WTC11 (cell line): ENCODE measurements around the gene TSEN2. TPM values are rescaled to one million over a fixed set of nuclear protein-coding genes. Genes with fewer than 3 reads are reported as not detected.

ENCODE experiments used
- ATAC-seq: fragments of 200-7000 bp; cut with Tn5 transposase; 2 replicates; pipeline ENCODE4 v1.10.0; 2021; ENCODE audit warnings: mild to moderate bottlenecking, moderate library complexity
- CTCF ChIA-PET: fragments of 300-600 bp; sonication (Branson Sonifier 250); formaldehyde crosslinking; loops from one replicate; lab custom pipeline; 2021; ENCODE audit warnings: antibody characterized with exemption; lab: Charles Lee
- POLR2A ChIA-PET: fragments of 350-600 bp; sonication (Branson Sonifier 250); formaldehyde crosslinking; loops from one replicate; lab custom pipeline; 2021; ENCODE audit warnings: antibody characterized with exemption; lab: Charles Lee
- DNase-seq: peaks from one replicate; pipeline ENCODE4 v3.0.0; 2021; ENCODE audit warnings: low spot score
- H3K27ac Mint-ChIP-seq: 2 replicates; pipeline ENCODE4 v1.8.0; 2021; ENCODE audit warnings: mixed read lengths
- H3K27me3 Mint-ChIP-seq: 2 replicates; pipeline ENCODE4 v1.8.0; 2021; ENCODE audit warnings: low read depth, mild to moderate bottlenecking, moderate library complexity, mixed read lengths
- H3K36me3 Mint-ChIP-seq: 2 replicates; pipeline ENCODE4 v1.8.0; 2021; ENCODE audit warnings: mixed read lengths
- H3K4me1 Mint-ChIP-seq: 2 replicates; pipeline ENCODE4 v1.8.0; 2022; ENCODE audit warnings: mixed read lengths
- H3K4me3 Mint-ChIP-seq: 2 replicates; pipeline ENCODE4 v1.8.0; 2021; ENCODE audit warnings: mild to moderate bottlenecking, moderate library complexity, mixed read lengths
- H3K9me3 Mint-ChIP-seq: 2 replicates; pipeline ENCODE4 v1.8.0; 2021; ENCODE audit warnings: mixed read lengths
- FOXP1 ChIP-seq: sonication (generic); formaldehyde crosslinking; IDR thresholded peaks from 2 replicates; pipeline ENCODE4 v1.8.0; 2022; ENCODE audit warnings: missing genetic modification reagents, mild to moderate bottlenecking, moderate library complexity, borderline replicate concordance
- GTF2I ChIP-seq: fragments of 250-450 bp; sonication (Bioruptor Pico); conservative IDR thresholded peaks from 2 replicates; pipeline ENCODE4 v1.4.0; 2021; ENCODE audit warnings: mild to moderate bottlenecking
- HMGA2 ChIP-seq: fragments of 250-450 bp; sonication (Bioruptor Pico); IDR thresholded peaks from 2 replicates; pipeline ENCODE4 v1.4.0; 2021; ENCODE audit warnings: mild to moderate bottlenecking, moderate library complexity
- JUN ChIP-seq: sonication (generic); formaldehyde crosslinking; IDR thresholded peaks from 2 replicates; pipeline ENCODE4 v1.8.0; 2023; ENCODE audit warnings: mild to moderate bottlenecking, missing genetic modification reagents
- NFE2L1 ChIP-seq: sonication (generic); formaldehyde crosslinking; IDR thresholded peaks from 2 replicates; pipeline ENCODE4 v1.8.1; 2023; ENCODE audit warnings: missing genetic modification reagents
- NR2C2 ChIP-seq: sonication (generic); formaldehyde crosslinking; IDR thresholded peaks from 2 replicates; pipeline ENCODE4 v1.8.0; 2022; ENCODE audit warnings: mild to moderate bottlenecking, missing genetic modification reagents
- ZNF232 ChIP-seq: sonication (generic); formaldehyde crosslinking; IDR thresholded peaks from 2 replicates; pipeline ENCODE4 v1.8.0; 2022; ENCODE audit warnings: mild to moderate bottlenecking, missing genetic modification reagents
- total RNA-seq: library from RNA; stranded (reverse); gene quantifications from 3 replicates; pipeline ENCODE4 v1.2.3, GENCODE V29; 2021
- TF ChIP-seq, protein P1 (sequence below): sonication (generic); formaldehyde crosslinking; IDR thresholded peaks from 2 replicates; pipeline ENCODE4 v1.8.1; 2022; ENCODE audit warnings: low read depth, missing genetic modification reagents, borderline replicate concordance
- TF ChIP-seq, protein P2 (sequence below): sonication (generic); formaldehyde crosslinking; IDR thresholded peaks from 2 replicates; pipeline ENCODE4 v1.8.1; 2022; ENCODE audit warnings: missing genetic modification reagents, borderline replicate concordance
- TF ChIP-seq, protein P3 (sequence below): sonication (generic); formaldehyde crosslinking; IDR thresholded peaks from 2 replicates; pipeline ENCODE4 v1.8.1; 2022; ENCODE audit warnings: low read depth, mild to moderate bottlenecking, moderate library complexity, missing genetic modification reagents, borderline replicate concordance
- TF ChIP-seq, protein P4 (sequence below): sonication (generic); formaldehyde crosslinking; conservative IDR thresholded peaks from 2 replicates; pipeline ENCODE4 v1.8.1; 2022; ENCODE audit warnings: mild to moderate bottlenecking, missing genetic modification reagents
- TF ChIP-seq, protein P5 (sequence below): sonication (generic); formaldehyde crosslinking; IDR thresholded peaks from 2 replicates; pipeline ENCODE4 v1.8.1; 2023; ENCODE audit warnings: mild to moderate bottlenecking, missing genetic modification reagents
- TF ChIP-seq, protein P6 (sequence below): sonication (generic); formaldehyde crosslinking; IDR thresholded peaks from 2 replicates; pipeline ENCODE4 v1.8.1; 2023; ENCODE audit warnings: mild to moderate bottlenecking, missing genetic modification reagents, moderate library complexity
- TF ChIP-seq, protein P7 (sequence below): sonication (generic); formaldehyde crosslinking; IDR thresholded peaks from 2 replicates; pipeline ENCODE4 v1.8.1; 2023; ENCODE audit warnings: mild to moderate bottlenecking, missing genetic modification reagents, moderate library complexity

Gene TSEN2
- total RNA-seq, 1 experiment from 2014 or later = 21.1 TPM

DNA sequence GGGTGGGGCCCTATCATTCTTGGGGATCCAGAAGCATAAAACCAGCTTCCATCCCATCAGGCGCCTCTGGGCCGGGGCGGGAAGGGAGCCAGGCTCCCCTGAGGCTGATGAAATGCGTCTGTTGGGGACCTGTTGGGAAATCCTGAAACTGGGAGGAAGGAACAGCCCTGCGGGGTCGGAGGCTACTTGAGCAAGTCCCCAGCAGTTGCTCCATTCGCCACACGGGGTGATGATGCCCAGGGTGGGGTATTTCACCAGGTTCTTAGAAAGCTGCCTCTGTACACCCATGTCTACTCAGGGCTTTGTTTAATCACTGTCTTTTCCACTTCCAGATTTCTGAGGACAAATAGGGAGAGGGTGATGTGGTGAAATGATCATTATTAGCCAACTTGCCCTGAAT lies 25.4 kb upstream of the TSEN2 start (continued):
- TF ChIP-seq, protein P1, sequence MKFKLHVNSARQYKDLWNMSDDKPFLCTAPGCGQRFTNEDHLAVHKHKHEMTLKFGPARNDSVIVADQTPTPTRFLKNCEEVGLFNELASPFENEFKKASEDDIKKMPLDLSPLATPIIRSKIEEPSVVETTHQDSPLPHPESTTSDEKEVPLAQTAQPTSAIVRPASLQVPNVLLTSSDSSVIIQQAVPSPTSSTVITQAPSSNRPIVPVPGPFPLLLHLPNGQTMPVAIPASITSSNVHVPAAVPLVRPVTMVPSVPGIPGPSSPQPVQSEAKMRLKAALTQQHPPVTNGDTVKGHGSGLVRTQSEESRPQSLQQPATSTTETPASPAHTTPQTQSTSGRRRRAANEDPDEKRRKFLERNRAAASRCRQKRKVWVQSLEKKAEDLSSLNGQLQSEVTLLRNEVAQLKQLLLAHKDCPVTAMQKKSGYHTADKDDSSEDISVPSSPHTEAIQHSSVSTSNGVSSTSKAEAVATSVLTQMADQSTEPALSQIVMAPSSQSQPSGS (CRISPR knock-in tag) = no peak
- TF ChIP-seq JUN (CRISPR knock-in tag) (no peak), NR2C2 (CRISPR knock-in tag) (no peak)

DNA sequence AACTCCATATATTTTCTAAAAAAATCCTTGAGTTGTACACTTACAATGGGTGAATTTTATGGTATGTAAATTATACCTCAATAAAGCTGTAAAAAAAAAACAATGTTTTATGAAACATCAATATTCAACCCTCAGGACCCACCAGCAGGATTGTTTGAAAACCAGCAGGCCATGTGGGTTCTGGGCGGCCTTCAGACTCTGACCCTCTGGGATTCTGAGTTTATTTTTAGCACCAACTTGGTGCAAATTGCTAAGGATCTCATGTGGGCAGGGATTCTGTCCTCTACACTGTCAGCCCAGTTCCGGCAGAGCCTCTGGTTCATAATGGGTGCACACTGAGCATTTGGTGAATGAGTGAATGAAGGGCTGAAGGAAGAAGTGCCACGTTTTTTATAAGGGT lies 24.2 kb upstream of the TSEN2 start:
- no peak for ATAC-seq
- Mint-ChIP-seq H3K27me3 (no peaks in the 10 kb centered on the region), H3K9me3 (no peaks in the 10 kb centered on the region), H3K27ac (no peak overlapping the region), H3K4me1 (no peaks in the 10 kb centered on the region)
- POLR2A ChIA-PET = no interaction called here
- TF ChIP-seq, protein P2, sequence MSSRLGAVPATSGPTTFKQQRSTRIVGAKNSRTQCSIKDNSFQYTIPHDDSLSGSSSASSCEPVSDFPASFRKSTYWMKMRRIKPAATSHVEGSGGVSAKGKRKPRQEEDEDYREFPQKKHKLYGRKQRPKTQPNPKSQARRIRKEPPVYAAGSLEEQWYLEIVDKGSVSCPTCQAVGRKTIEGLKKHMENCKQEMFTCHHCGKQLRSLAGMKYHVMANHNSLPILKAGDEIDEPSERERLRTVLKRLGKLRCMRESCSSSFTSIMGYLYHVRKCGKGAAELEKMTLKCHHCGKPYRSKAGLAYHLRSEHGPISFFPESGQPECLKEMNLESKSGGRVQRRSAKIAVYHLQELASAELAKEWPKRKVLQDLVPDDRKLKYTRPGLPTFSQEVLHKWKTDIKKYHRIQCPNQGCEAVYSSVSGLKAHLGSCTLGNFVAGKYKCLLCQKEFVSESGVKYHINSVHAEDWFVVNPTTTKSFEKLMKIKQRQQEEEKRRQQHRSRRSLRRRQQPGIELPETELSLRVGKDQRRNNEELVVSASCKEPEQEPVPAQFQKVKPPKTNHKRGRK (CRISPR knock-in tag) = no peak
- TF ChIP-seq ZNF232 (CRISPR knock-in tag) = no peak
- TF ChIP-seq, protein P3, sequence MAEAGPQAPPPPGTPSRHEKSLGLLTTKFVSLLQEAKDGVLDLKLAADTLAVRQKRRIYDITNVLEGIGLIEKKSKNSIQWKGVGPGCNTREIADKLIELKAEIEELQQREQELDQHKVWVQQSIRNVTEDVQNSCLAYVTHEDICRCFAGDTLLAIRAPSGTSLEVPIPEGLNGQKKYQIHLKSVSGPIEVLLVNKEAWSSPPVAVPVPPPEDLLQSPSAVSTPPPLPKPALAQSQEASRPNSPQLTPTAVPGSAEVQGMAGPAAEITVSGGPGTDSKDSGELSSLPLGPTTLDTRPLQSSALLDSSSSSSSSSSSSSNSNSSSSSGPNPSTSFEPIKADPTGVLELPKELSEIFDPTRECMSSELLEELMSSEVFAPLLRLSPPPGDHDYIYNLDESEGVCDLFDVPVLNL (CRISPR knock-in tag) = no peak
- TF ChIP-seq, protein P4, sequence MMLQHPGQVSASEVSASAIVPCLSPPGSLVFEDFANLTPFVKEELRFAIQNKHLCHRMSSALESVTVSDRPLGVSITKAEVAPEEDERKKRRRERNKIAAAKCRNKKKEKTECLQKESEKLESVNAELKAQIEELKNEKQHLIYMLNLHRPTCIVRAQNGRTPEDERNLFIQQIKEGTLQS (CRISPR knock-in tag) = no peak
- no peak for TF ChIP-seq NR2C2 (CRISPR knock-in tag)
- TF ChIP-seq, all 79 proteins: peak for 0
- DNase-seq = no peak
- H3K4me3 Mint-ChIP-seq = no peak overlapping the region
- CTCF ChIA-PET = no interaction called here
- H3K36me3 Mint-ChIP-seq = no peaks in the 10 kb centered on the region

DNA sequence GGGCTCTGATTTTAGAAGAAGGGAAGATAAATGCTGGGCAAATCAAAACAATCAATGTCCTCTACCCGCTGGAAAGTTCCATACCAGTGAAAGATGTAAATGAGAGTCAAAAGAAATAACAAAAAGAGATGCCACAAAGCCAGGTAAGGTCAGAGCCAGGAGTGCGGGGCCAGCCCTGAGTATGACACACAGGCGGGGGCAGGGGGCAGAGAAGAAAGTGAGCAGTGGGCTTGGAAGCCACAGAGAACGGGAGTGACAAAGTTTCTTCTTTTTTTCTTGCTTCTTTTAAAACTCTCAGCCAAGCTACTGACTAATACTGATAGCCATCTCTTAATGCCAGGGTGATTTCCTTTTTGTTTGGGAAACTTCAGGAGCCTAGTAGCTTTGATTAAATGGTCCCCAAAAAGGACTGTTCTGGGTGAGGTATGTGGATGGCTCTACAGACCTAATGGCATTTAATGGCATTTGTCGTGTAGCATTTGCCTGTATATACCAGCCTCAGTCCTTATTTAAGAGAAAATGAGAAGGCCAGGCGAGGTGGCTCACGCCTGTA lies 23.1 kb upstream of the TSEN2 start:
- TF ChIP-seq NFE2L1 (CRISPR knock-in tag) = no peak
- no peak for TF ChIP-seq FOXP1 (CRISPR knock-in tag)
- no peak for TF ChIP-seq HMGA2
- TF ChIP-seq, protein P5, sequence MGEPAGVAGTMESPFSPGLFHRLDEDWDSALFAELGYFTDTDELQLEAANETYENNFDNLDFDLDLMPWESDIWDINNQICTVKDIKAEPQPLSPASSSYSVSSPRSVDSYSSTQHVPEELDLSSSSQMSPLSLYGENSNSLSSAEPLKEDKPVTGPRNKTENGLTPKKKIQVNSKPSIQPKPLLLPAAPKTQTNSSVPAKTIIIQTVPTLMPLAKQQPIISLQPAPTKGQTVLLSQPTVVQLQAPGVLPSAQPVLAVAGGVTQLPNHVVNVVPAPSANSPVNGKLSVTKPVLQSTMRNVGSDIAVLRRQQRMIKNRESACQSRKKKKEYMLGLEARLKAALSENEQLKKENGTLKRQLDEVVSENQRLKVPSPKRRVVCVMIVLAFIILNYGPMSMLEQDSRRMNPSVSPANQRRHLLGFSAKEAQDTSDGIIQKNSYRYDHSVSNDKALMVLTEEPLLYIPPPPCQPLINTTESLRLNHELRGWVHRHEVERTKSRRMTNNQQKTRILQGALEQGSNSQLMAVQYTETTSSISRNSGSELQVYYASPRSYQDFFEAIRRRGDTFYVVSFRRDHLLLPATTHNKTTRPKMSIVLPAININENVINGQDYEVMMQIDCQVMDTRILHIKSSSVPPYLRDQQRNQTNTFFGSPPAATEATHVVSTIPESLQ (CRISPR knock-in tag) = no peak
- TF ChIP-seq, protein P6, sequence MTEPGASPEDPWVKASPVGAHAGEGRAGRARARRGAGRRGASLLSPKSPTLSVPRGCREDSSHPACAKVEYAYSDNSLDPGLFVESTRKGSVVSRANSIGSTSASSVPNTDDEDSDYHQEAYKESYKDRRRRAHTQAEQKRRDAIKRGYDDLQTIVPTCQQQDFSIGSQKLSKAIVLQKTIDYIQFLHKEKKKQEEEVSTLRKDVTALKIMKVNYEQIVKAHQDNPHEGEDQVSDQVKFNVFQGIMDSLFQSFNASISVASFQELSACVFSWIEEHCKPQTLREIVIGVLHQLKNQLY = no peak
- TF ChIP-seq, protein P7, sequence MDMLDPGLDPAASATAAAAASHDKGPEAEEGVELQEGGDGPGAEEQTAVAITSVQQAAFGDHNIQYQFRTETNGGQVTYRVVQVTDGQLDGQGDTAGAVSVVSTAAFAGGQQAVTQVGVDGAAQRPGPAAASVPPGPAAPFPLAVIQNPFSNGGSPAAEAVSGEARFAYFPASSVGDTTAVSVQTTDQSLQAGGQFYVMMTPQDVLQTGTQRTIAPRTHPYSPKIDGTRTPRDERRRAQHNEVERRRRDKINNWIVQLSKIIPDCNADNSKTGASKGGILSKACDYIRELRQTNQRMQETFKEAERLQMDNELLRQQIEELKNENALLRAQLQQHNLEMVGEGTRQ (CRISPR knock-in tag) = no peak
- no peak for TF ChIP-seq GTF2I (CRISPR knock-in tag)
- H3K36me3 Mint-ChIP-seq = no peaks in the 10 kb centered on the region
- H3K27me3 Mint-ChIP-seq = no peaks in the 10 kb centered on the region
- no peak overlapping the region for H3K27ac Mint-ChIP-seq
- no peak overlapping the region for H3K4me3 Mint-ChIP-seq
- ATAC-seq (no peak), DNase-seq (no peak)
- H3K9me3 Mint-ChIP-seq = no peaks in the 10 kb centered on the region
- ChIA-PET POLR2A (no interaction called here), CTCF (no interaction called here)
- no peaks in the 10 kb centered on the region for H3K4me1 Mint-ChIP-seq
